KOPT-K1 (cell line): ENCODE data around the gene ADAM15.

Experiments used
- H3K27ac ChIP-seq: fragments of 200-600 bp; sonication (generic); 2 replicates; pipeline ENCODE4 v1.5.1; 2016; ENCODE audit warnings: antibody characterized with exemption, mild to moderate bottlenecking, low read depth, low read length; ENCODE audit not compliant: poor library complexity, severe bottlenecking
- H3K36me3 ChIP-seq: fragments of 200-600 bp; sonication (generic); 2 replicates; pipeline ENCODE4 v1.5.1; 2017; ENCODE audit warnings: antibody characterized with exemption, mild to moderate bottlenecking, low read length, moderate library complexity; ENCODE audit not compliant: insufficient read depth
- H3K9me3 ChIP-seq: fragments of 200-600 bp; sonication (generic); 2 replicates; pipeline ENCODE4 v1.5.1; 2017; ENCODE audit warnings: antibody characterized with exemption, low read length, mild to moderate bottlenecking; ENCODE audit not compliant: insufficient read depth, poor library complexity, severe bottlenecking

ADAM15 gene

GRCh38 chr1:155064111-155064831 lies 13.2 kb downstream of the ADAM15 start:
- H3K27ac ChIP-seq, result peak overlapping the region; percentile 36
- H3K36me3 ChIP-seq, result no peaks in the 10 kb centered on the region
- H3K9me3 ChIP-seq, result no peaks in the 10 kb centered on the region

GRCh38 chr1:155064832-155065429 lies 13.8 kb downstream of the ADAM15 start:
- H3K36me3 ChIP-seq, result no peaks in the 10 kb centered on the region
- no peak overlapping the region for H3K27ac ChIP-seq
- H3K9me3 ChIP-seq, result no peaks in the 10 kb centered on the region

- Histone ChIP-seq H3K9me3 (no peaks in the 10 kb centered on the region), H3K27ac (no peak overlapping the region), H3K36me3 (no peaks in the 10 kb centered on the region)
These were observed 15.7 kb downstream of the ADAM15 start for GRCh38 chr1:155066777-155067176.

GRCh38 chr1:155068599-155068998 lies 17.5 kb downstream of the ADAM15 start:
- H3K9me3 ChIP-seq, result no peaks in the 10 kb centered on the region
- no peaks in the 10 kb centered on the region for H3K36me3 ChIP-seq
- H3K27ac ChIP-seq, result no peak overlapping the region

GRCh38 chr1:155069551-155070157 lies 18.5 kb downstream of the ADAM15 start:
- no peak overlapping the region for H3K27ac ChIP-seq
- H3K36me3 ChIP-seq, result no peaks in the 10 kb centered on the region
- no peaks in the 10 kb centered on the region for H3K9me3 ChIP-seq

- Histone ChIP-seq H3K36me3 (no peaks in the 10 kb centered on the region), H3K27ac (no peak overlapping the region)
These were observed 19.1 kb downstream of the ADAM15 start for GRCh38 chr1:155070158-155070621.

GRCh38 chr1:155070721-155071569 lies 19.8 kb downstream of the ADAM15 start:
- no peaks in the 10 kb centered on the region for H3K36me3 ChIP-seq
- no peaks in the 10 kb centered on the region for H3K9me3 ChIP-seq
- no peak overlapping the region for H3K27ac ChIP-seq

More at GRCh38 chr1:155070158-155070621, 19.1 kb downstream of the ADAM15 start:
- H3K9me3 ChIP-seq, result no peaks in the 10 kb centered on the region

GRCh38 chr1:155071701-155072100 lies 20.6 kb downstream of the ADAM15 start:
- no peak overlapping the region for H3K27ac ChIP-seq
- H3K9me3 ChIP-seq, result no peaks in the 10 kb centered on the region
- H3K36me3 ChIP-seq, result no peaks in the 10 kb centered on the region

GRCh38 chr1:155072531-155073289 lies 21.6 kb downstream of the ADAM15 start:
- Histone ChIP-seq H3K9me3 (no peaks in the 10 kb centered on the region), H3K36me3 (no peaks in the 10 kb centered on the region), H3K27ac (no peak overlapping the region)

GRCh38 chr1:155073377-155074242 lies 22.5 kb downstream of the ADAM15 start:
- H3K9me3 ChIP-seq, result no peaks in the 10 kb centered on the region
- H3K27ac ChIP-seq, result no peak overlapping the region
- H3K36me3 ChIP-seq, result no peaks in the 10 kb centered on the region

- H3K9me3 ChIP-seq, result no peaks in the 10 kb centered on the region
- H3K27ac ChIP-seq, result no peak overlapping the region
- no peaks in the 10 kb centered on the region for H3K36me3 ChIP-seq
These were observed 24.4 kb downstream of the ADAM15 start for GRCh38 chr1:155075535-155075934.

- no peaks in the 10 kb centered on the region for H3K9me3 ChIP-seq
- no peak overlapping the region for H3K27ac ChIP-seq
- no peaks in the 10 kb centered on the region for H3K36me3 ChIP-seq
These were observed 25.3 kb downstream of the ADAM15 start for GRCh38 chr1:155076371-155076770.

GRCh38 chr1:155077346-155077745 lies 26.2 kb downstream of the ADAM15 start:
- no peaks in the 10 kb centered on the region for H3K9me3 ChIP-seq
- H3K27ac ChIP-seq, result no peak overlapping the region

More at GRCh38 chr1:155077346-155077745, 26.2 kb downstream of the ADAM15 start:
- no peaks in the 10 kb centered on the region for H3K36me3 ChIP-seq
